GM12801 (cell line): ENCODE results near the gene NOL8.

Experiments
- TF ChIP-seq, protein P1 (sequence below): IDR thresholded peaks from one replicate; pipeline ENCODE4 v1.5.1; 2011; ENCODE audit warnings: control low read depth; ENCODE audit not compliant: insufficient read length; ENCODE audit errors: extremely low read depth

Gene NOL8

GRCh38 chr9:92310562-92310961 lies 14.6 kb downstream of the NOL8 start:
- TF ChIP-seq, protein P1, sequence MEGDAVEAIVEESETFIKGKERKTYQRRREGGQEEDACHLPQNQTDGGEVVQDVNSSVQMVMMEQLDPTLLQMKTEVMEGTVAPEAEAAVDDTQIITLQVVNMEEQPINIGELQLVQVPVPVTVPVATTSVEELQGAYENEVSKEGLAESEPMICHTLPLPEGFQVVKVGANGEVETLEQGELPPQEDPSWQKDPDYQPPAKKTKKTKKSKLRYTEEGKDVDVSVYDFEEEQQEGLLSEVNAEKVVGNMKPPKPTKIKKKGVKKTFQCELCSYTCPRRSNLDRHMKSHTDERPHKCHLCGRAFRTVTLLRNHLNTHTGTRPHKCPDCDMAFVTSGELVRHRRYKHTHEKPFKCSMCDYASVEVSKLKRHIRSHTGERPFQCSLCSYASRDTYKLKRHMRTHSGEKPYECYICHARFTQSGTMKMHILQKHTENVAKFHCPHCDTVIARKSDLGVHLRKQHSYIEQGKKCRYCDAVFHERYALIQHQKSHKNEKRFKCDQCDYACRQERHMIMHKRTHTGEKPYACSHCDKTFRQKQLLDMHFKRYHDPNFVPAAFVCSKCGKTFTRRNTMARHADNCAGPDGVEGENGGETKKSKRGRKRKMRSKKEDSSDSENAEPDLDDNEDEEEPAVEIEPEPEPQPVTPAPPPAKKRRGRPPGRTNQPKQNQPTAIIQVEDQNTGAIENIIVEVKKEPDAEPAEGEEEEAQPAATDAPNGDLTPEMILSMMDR: no peak

DNA sequence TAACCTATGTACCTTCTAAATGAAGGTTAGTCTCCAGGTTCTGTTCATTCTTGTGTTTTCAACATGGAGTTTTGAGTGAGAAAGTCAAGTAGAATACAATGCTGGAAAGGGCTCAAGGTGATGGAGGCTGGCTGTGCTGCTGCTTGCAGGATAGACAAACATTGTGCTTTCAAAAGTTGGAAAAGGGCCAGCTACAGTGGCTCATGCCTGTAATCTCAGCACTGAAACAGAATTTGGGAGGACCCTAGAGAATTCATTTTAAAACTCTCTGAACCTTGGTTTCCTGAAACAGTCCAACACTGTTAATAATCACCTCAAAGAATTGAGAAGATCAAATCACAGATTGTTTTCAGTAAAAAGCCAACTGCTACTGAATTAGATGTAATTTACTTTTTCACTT lies 16.3 kb downstream of the NOL8 start:
- TF ChIP-seq, protein P1: no peak

GRCh38 chr9:92300936-92301335 lies 24.2 kb downstream of the NOL8 start:
- TF ChIP-seq, protein P1: no peak

GRCh38 chr9:92299116-92299515 lies 26.0 kb downstream of the NOL8 start:
- TF ChIP-seq, protein P1: no peak

DNA sequence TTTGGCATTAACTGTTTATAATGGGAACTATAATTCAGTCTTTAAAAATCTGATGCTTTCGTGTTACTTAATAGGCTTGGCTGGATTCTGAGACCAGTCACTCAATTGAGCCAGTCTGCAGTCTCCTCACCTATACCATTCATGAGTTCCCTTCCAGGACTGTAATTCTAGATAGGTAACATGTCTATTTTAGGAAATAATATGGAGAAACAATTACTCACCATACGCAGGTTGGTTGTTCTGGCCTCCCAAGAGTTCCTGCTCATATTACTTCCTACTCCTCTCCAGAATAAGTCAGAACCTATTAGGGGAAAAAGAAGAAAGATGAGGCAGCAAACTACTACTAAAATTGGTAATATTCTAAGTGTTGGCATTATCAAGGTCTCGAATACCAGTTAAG lies 27.1 kb downstream of the NOL8 start:
- TF ChIP-seq, protein P1: no peak

GRCh38 chr9:92297611-92298010 lies 27.5 kb downstream of the NOL8 start:
- TF ChIP-seq, protein P1: no peak

DNA sequence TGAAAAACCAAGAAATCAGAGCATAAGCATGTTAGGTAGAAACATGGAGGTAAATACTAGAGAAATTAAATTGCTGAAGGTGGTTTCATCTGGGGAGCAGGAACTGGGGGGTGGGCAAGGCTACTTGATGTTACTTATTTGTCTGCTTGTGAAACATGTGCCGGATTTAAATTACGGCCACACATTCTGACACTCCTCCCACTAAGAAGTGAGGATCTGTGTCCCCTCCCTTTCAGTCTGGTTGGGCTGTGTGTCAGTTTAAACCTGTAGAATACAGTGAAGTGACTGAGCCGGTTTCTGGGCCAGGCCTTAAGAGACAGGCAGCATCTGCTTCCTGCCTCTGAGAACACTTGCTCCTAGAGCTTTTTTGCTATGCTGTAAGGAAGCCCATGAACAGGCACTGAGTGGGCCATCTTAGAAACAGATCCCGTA lies 29.3 kb downstream of the NOL8 start:
- TF ChIP-seq, protein P1: no peak
